GM19397 (cell line): ENCODE measurements around the gene PIK3R2.
"Not testable (repeated sequence)": the region's sequence is repeated elsewhere in the genome, so short reads cannot be mapped to it uniquely, and the experiment has no call there.

Source experiments
- ATAC-seq: cut with Tn5 transposase; IDR thresholded peaks from one replicate; pipeline ENCODE4 v1.9.1; 2021; ENCODE audit warnings: mild to moderate bottlenecking, moderate library complexity; ENCODE audit not compliant: unreplicated experiment

Gene PIK3R2

GRCh38 chr19:18152442-18152816 lies 534 bp upstream of the PIK3R2 start:
- peak; percentile 69 for ATAC-seq

GRCh38 chr19:18153556-18154134 lies 682 bp downstream of the PIK3R2 start:
- no peak for ATAC-seq

- no peak for ATAC-seq
These were observed 2.4 kb downstream of the PIK3R2 start for GRCh38 chr19:18155095-18156087.

- no peak for ATAC-seq
These were observed 3.3 kb downstream of the PIK3R2 start for GRCh38 chr19:18156268-18156667.

GRCh38 chr19:18156841-18157464 lies 4.0 kb downstream of the PIK3R2 start:
- no peak for ATAC-seq

- no peak for ATAC-seq
These were observed 4.6 kb downstream of the PIK3R2 start for GRCh38 chr19:18157465-18158063.

- ATAC-seq, result no peak
These were observed 5.5 kb downstream of the PIK3R2 start for GRCh38 chr19:18158467-18158866.

GRCh38 chr19:18159059-18159616 lies 6.2 kb downstream of the PIK3R2 start:
- ATAC-seq, result not testable (repeated sequence)

GRCh38 chr19:18159810-18160209 lies 6.8 kb downstream of the PIK3R2 start:
- no peak for ATAC-seq

GRCh38 chr19:18160493-18160970 lies 7.6 kb downstream of the PIK3R2 start:
- ATAC-seq, result no peak

- peak; percentile 77 for ATAC-seq
These were observed 8.1 kb downstream of the PIK3R2 start for GRCh38 chr19:18160971-18161635.

- ATAC-seq, result no peak
These were observed 8.7 kb downstream of the PIK3R2 start for GRCh38 chr19:18161636-18162002.

- no peak for ATAC-seq
These were observed 11.1 kb downstream of the PIK3R2 start for GRCh38 chr19:18164072-18164471.

GRCh38 chr19:18165794-18166544 lies 13.0 kb downstream of the PIK3R2 start:
- no peak for ATAC-seq

- no peak for ATAC-seq
These were observed 14.0 kb downstream of the PIK3R2 start for GRCh38 chr19:18167011-18167410.

GRCh38 chr19:18167975-18168645 lies 15.1 kb downstream of the PIK3R2 start:
- ATAC-seq, result no peak

- no peak for ATAC-seq
These were observed 15.9 kb downstream of the PIK3R2 start for GRCh38 chr19:18168673-18169381.

- ATAC-seq, result no peak
These were observed 17.8 kb downstream of the PIK3R2 start for GRCh38 chr19:18170714-18171255.
